Common myeloid progenitor, CD34-positive (primary cell): ENCODE measurements around the gene ATP9A.

Experiments
- CTCF ChIA-PET: fragments of 350-600 bp; sonication (Branson Sonifier 250); formaldehyde crosslinking; loops from one replicate; lab custom pipeline; 2021; ENCODE audit warnings: antibody characterized with exemption; lab: Charles Lee
- POLR2A ChIA-PET: fragments of 350-600 bp; sonication (Branson Sonifier 250); formaldehyde crosslinking; loops from one replicate; lab custom pipeline; 2021; ENCODE audit warnings: antibody characterized with exemption; lab: Charles Lee
- DNase-seq, 3 donors: peaks; one replicate each; pipeline versions ENCODE4 v3.0.0 to v3.0.0-alpha.2; 2013
- H3K27ac ChIP-seq, 2 experiments: 1 replicate in 1 of 2; 2 replicates in 1 of 2; pipeline ENCODE4 v1.7.0; 2013; ENCODE audit warnings: inconsistent platforms in 2 of 2, low read length in 2 of 2, mild to moderate bottlenecking in 2 of 2, low read depth in 1 of 2, moderate library complexity in 1 of 2; ENCODE audit not compliant: severe bottlenecking in 2 of 2, insufficient read depth in 1 of 2, poor library complexity in 1 of 2
- H3K27me3 ChIP-seq, 5 experiments: replicated peaks in 2 of 5; 1 replicate in 3 of 5; 2 replicates in 2 of 5; pipeline versions ENCODE4 v1.6.1 to v1.7.0; 2013; ENCODE audit warnings: low read length in 4 of 5, mild to moderate bottlenecking in 2 of 5, moderate library complexity in 2 of 5, inconsistent platforms in 1 of 5; ENCODE audit not compliant: insufficient read depth in 5 of 5, control insufficient read depth in 4 of 5
- H3K36me3 ChIP-seq, 4 experiments: 1 replicate in 2 of 4; 2 replicates in 2 of 4; pipeline versions ENCODE4 v1.6.1 to v1.7.0; 2013; ENCODE audit warnings: low read length in 3 of 4, control low read depth in 1 of 4, mild to moderate bottlenecking in 1 of 4; ENCODE audit not compliant: control insufficient read depth in 4 of 4, insufficient read depth in 4 of 4
- H3K4me1 ChIP-seq, 4 experiments: 1 replicate in 3 of 4; 2 replicates in 1 of 4; pipeline versions ENCODE4 v1.6.1 to v1.7.1; 2013; ENCODE audit warnings: low read length in 3 of 4, mild to moderate bottlenecking in 3 of 4, control low read depth in 1 of 4, inconsistent platforms in 1 of 4, moderate library complexity in 1 of 4; ENCODE audit not compliant: control insufficient read depth in 4 of 4, insufficient read depth in 4 of 4; ENCODE audit errors: control extremely low read depth in 1 of 4
- H3K4me3 ChIP-seq, 7 experiments: 1 replicate in 4 of 7; 2 replicates in 3 of 7; pipeline versions ENCODE4 v1.5.1 to v1.7.0; 2013; ENCODE audit warnings: mild to moderate bottlenecking in 7 of 7, low read length in 6 of 7, moderate library complexity in 6 of 7, inconsistent platforms in 2 of 7, low read depth in 2 of 7, control low read depth in 1 of 7; ENCODE audit not compliant: insufficient read depth in 4 of 7, control insufficient read depth in 1 of 7; ENCODE audit errors: extremely low read depth in 1 of 7
- H3K9me3 ChIP-seq, 5 experiments: 1 replicate in 4 of 5; 2 replicates in 1 of 5; pipeline versions ENCODE4 v1.6.1 to v1.7.1; 2013; ENCODE audit warnings: low read length in 4 of 5, mild to moderate bottlenecking in 2 of 5, inconsistent platforms in 1 of 5, low read depth in 1 of 5, moderate library complexity in 1 of 5; ENCODE audit not compliant: control insufficient read depth in 4 of 5, insufficient read depth in 2 of 5; ENCODE audit errors: control extremely low read depth in 1 of 5
- WGBS: methylation state at CpG from one replicate; pipeline ENCODE4 v1.1.5; 2013; ENCODE audit not compliant: insufficient coverage; 5-methylcytosine and 5-hydroxymethylcytosine counted together

The ATP9A gene

GRCh38 chr20:51593584-51593983 is 174.6 kb downstream of the ATP9A start:
- H3K36me3 ChIP-seq, result peaks cover 0 to 4% (median 1%) of the 10 kb centered on the region in 4 experiments
- ChIA-PET POLR2A (no interaction called here), CTCF (interaction anchor here (1.2 to 1.7 kb wide), 2 partner anchors 28 to 104 kb away, joined by 3 to 6 read pairs; no protein-coding TSS in a partner anchor)
- H3K9me3 ChIP-seq, result no peaks in the 10 kb centered on the region
- H3K27ac ChIP-seq, result no peak overlapping the region
- WGBS, result 83% methylated on average over 1 of the region's 2 CpGs
- H3K4me3 ChIP-seq, result no peak overlapping the region
- no peak for DNase-seq
- H3K27me3 ChIP-seq, result no peaks in the 10 kb centered on the region
- H3K4me1 ChIP-seq, result peaks cover 9 to 16% (median 15%) of the 10 kb centered on the region in 4 experiments

DNA sequence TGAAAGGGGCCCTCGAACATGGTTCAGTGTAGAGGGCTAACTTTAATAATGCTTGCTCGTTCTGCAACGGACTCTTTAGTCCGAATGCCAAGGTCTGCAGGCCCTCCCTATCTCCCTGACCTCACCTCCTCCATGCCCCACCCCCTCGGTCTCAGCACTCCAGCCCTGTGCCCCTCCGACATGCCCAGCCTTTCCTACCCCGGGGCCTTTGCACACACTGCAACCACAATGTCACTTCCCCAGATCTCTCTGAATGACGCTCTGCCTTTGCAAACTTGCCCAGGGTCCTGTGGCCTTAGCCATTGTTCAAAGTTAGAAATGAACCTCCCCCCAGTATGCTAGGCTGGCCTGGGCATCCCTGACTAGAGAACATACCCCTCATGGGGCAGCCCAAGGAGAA is 175.6 kb downstream of the ATP9A start:
- CTCF ChIA-PET, result interaction anchor here (0.7 to 1.6 kb wide), 2 partner anchors 16 to 220 kb away, joined by 3 to 4 read pairs; no protein-coding TSS in a partner anchor
- H3K4me3 ChIP-seq, result no peak overlapping the region
- no peaks in the 10 kb centered on the region for H3K9me3 ChIP-seq
- DNase-seq, result no peak
- H3K27ac ChIP-seq, result no peak overlapping the region
- 100% methylated on average over 5 of the region's 8 CpGs for WGBS
- H3K27me3 ChIP-seq, result no peaks in the 10 kb centered on the region
- POLR2A ChIA-PET, result no interaction called here
- peaks cover 9 to 16% (median 14%) of the 10 kb centered on the region in 4 experiments for H3K4me1 ChIP-seq
- no peaks in the 10 kb centered on the region for H3K36me3 ChIP-seq

- peaks cover 9 to 16% (median 14%) of the 10 kb centered on the region in 4 experiments for H3K4me1 ChIP-seq
- no peak overlapping the region for H3K4me3 ChIP-seq
- no peaks in the 10 kb centered on the region for H3K27me3 ChIP-seq
- CTCF ChIA-PET, result interaction anchor here (0.9 to 1.6 kb wide), 2 partner anchors 18 to 219 kb away, joined by 4 read pairs; no protein-coding TSS in a partner anchor
- H3K27ac ChIP-seq, result no peak overlapping the region
- H3K36me3 ChIP-seq, result no peaks in the 10 kb centered on the region
- H3K9me3 ChIP-seq, result no peaks in the 10 kb centered on the region
- WGBS, result over 99% methylated on average over 8 of the region's 10 CpGs
- POLR2A ChIA-PET, result no interaction called here
- no peak for DNase-seq
These were observed 176.3 kb downstream of the ATP9A start for GRCh38 chr20:51591871-51592270.

GRCh38 chr20:51588762-51589161 is 179.4 kb downstream of the ATP9A start:
- Histone ChIP-seq H3K4me1 (peaks cover 0 to 5% (median 2%) of the 10 kb centered on the region in 4 experiments), H3K36me3 (no peaks in the 10 kb centered on the region), H3K9me3 (no peaks in the 10 kb centered on the region), H3K27me3 (no peaks in the 10 kb centered on the region), H3K27ac (no peak overlapping the region), H3K4me3 (no peak overlapping the region)
- CTCF ChIA-PET, result interaction anchor here (0.9 kb wide), 1 partner anchor 596 kb away, joined by 3 read pairs; no protein-coding TSS in a partner anchor
- POLR2A ChIA-PET, result no interaction called here
- WGBS, result 93% methylated on average over 3 of the region's 3 CpGs
- no peak for DNase-seq

DNA sequence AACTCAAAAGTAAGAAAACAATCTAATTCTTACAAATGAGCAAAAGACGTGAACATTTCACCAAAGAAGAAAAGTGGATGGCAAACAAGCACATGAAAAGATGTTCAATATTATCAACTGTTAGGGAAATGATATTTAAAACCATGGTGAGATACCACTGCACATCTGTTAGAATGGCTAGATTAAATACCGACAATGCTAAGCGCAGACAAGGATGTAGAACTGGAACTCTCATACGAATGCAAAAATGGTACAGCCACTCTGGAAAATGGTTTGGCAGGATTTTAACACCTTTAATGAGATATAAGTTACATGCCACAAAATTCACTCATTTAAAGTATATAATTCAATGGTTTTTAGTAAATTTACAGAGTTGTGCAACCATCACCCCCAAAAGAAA is 181.0 kb downstream of the ATP9A start:
- Histone ChIP-seq H3K27me3 (no peaks in the 10 kb centered on the region), H3K9me3 (no peaks in the 10 kb centered on the region), H3K4me3 (no peak overlapping the region), H3K27ac (no peak overlapping the region), H3K4me1 (peaks cover 0 to 5% (median 2%) of the 10 kb centered on the region in 4 experiments), H3K36me3 (no peaks in the 10 kb centered on the region)
- POLR2A ChIA-PET, result interaction anchor here (1.0 kb wide), 1 partner anchor 8 kb away, joined by 3 read pairs; no protein-coding TSS in a partner anchor
- DNase-seq, result no peak
- 95% methylated on average over 4 of the region's 4 CpGs for WGBS
- CTCF ChIA-PET, result interaction anchor here (0.8 to 1.4 kb wide), 4 partner anchors 10 to 201 kb away, joined by 3 read pairs; no protein-coding TSS in a partner anchor

DNA sequence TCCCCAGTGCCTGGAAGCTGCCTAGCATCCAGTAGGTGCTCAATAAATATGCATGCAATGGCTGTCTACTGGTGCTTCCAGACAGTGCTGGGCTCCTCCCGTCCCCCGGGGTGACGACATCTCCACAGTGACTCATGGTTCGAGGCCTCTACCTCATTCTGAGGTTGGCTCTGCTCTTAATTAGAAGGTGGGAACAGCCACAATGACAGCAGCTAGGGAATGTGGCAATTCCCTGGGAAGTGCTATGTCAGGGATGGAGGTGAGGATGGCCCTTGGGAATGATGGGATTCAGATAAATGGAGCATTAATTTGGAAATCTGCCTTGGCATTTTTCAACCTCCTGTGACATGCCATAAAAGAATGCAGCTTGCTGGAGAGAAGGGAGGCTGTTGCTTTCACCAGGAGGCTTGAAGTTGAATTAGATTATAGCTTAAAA is 182.2 kb downstream of the ATP9A start:
- no peaks in the 10 kb centered on the region for H3K27me3 ChIP-seq
- ChIA-PET CTCF (interaction anchor here (0.7 to 3.9 kb wide), 7 partner anchors 9 to 213 kb away, joined by 3 to 19 read pairs (median 3); no protein-coding TSS in a partner anchor), POLR2A (interaction anchor here (1.0 kb wide), 1 partner anchor 9 kb away, joined by 3 read pairs; no protein-coding TSS in a partner anchor)
- peaks cover 0 to 5% (median 2%) of the 10 kb centered on the region in 4 experiments for H3K4me1 ChIP-seq
- no peaks in the 10 kb centered on the region for H3K9me3 ChIP-seq
- no peaks in the 10 kb centered on the region for H3K36me3 ChIP-seq
- 96% methylated on average over 4 of the region's 4 CpGs for WGBS
- DNase-seq, result no peak
- H3K4me3 ChIP-seq, result no peak overlapping the region
- no peak overlapping the region for H3K27ac ChIP-seq

- ChIA-PET POLR2A (no interaction called here), CTCF (interaction anchor here (1.5 to 3.9 kb wide), 2 partner anchors 10 kb away, joined by 3 to 19 read pairs; no protein-coding TSS in a partner anchor)
- Histone ChIP-seq H3K4me1 (peaks cover 0 to 5% (median 2%) of the 10 kb centered on the region in 4 experiments), H3K27ac (no peak overlapping the region), H3K9me3 (no peaks in the 10 kb centered on the region), H3K36me3 (no peaks in the 10 kb centered on the region), H3K27me3 (no peaks in the 10 kb centered on the region), H3K4me3 (no peak overlapping the region)
- WGBS, result 67% methylated on average over 1 of the region's 4 CpGs
- DNase-seq, result no peak
These were observed 183.0 kb downstream of the ATP9A start for GRCh38 chr20:51585148-51585547.
